Epithelial cell of proximal tubule (primary cell): ENCODE data around the gene CST3. TPM values are rescaled to one million over a fixed set of nuclear protein-coding genes. Genes with fewer than 3 reads are reported as not detected.
"Not testable (repeated sequence)": the region's sequence is repeated elsewhere in the genome, so short reads cannot be mapped to it uniquely, and the experiment has no call there.

ENCODE experiments used
- DNase-seq: peaks from one replicate; pipeline ENCODE4 v3.0.0-alpha.2; 2011; ENCODE audit warnings: low read depth
- H3K4me3 ChIP-seq: 2 replicates; pipeline ENCODE4 v1.5.1; 2011; ENCODE audit warnings: low read depth, mild to moderate bottlenecking, low read length
- total RNA-seq: library from RNA; depleted of rRNA; stranded (reverse); fragments of >200 nt; gene quantifications from 2 replicates; pipeline ENCODE4 v1.2.3, GENCODE V29; 2015
- TF ChIP-seq, protein P1 (sequence below): conservative IDR thresholded peaks from 2 replicates; pipeline ENCODE4 v1.5.1; 2012; ENCODE audit warnings: low read depth, mild to moderate bottlenecking, low read length

The CST3 gene
- total RNA-seq, 1 donor from 2014 or later = 347 TPM

GRCh38 chr20:23669327-23669726 lies 31.6 kb upstream of the CST3 start:
- no peak overlapping the region for H3K4me3 ChIP-seq
- DNase-seq = no peak
- TF ChIP-seq, protein P1, sequence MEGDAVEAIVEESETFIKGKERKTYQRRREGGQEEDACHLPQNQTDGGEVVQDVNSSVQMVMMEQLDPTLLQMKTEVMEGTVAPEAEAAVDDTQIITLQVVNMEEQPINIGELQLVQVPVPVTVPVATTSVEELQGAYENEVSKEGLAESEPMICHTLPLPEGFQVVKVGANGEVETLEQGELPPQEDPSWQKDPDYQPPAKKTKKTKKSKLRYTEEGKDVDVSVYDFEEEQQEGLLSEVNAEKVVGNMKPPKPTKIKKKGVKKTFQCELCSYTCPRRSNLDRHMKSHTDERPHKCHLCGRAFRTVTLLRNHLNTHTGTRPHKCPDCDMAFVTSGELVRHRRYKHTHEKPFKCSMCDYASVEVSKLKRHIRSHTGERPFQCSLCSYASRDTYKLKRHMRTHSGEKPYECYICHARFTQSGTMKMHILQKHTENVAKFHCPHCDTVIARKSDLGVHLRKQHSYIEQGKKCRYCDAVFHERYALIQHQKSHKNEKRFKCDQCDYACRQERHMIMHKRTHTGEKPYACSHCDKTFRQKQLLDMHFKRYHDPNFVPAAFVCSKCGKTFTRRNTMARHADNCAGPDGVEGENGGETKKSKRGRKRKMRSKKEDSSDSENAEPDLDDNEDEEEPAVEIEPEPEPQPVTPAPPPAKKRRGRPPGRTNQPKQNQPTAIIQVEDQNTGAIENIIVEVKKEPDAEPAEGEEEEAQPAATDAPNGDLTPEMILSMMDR = no peak

DNA sequence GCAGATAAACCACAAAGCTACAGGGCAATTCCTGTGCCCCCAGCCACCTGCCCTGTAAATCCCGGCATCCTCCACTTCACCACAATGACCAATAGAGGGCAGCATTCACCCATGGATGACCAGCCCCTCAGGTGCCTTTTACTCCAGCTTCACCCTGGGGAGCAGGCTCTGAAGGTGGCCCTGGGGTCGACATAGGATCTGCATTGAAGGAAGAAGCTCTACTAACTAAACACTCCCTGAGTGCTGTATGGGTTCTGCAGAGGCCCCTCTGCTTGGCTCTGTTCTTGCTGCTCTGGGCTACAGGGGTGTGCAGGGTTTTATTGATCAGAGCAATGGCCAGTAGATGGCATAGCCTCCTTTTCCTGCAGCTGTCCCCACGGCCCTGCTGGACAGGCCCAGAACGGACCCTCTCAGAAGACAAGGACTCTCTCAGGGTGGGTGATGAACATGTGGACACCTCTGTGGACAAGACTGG lies 30.8 kb upstream of the CST3 start:
- TF ChIP-seq, protein P1 = peak; percentile 91
- DNase-seq = no peak
- H3K4me3 ChIP-seq = no peak overlapping the region

DNA sequence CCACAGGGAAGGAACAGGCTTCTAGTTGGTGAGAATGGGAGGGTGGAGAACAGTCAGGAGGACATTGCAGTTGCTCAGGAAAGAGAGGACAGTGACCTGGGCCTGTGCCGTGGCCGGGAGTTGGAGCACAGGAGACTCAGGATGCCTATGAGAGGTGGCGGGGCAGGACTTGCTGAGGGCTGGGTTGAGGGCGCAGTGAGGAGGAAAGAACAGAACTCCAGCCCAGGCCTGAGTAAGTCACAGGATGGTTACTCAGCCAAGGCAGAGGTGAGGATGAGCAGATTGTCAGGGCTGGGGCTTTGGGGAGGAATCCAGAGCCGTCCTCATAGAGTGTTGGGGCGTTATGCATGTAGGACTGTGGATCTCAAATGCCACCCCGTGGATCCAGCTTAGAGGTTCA lies 29.9 kb upstream of the CST3 start:
- no peak for DNase-seq
- H3K4me3 ChIP-seq = no peak overlapping the region
- TF ChIP-seq, protein P1 = no peak

GRCh38 chr20:23666698-23667097 lies 28.9 kb upstream of the CST3 start:
- TF ChIP-seq, protein P1 = no peak
- DNase-seq = no peak
- no peak overlapping the region for H3K4me3 ChIP-seq

- TF ChIP-seq, protein P1 = peak; percentile 49
- H3K4me3 ChIP-seq = no peak overlapping the region
- DNase-seq = no peak
Measured at GRCh38 chr20:23666189-23666588, 28.4 kb upstream of the CST3 start.

GRCh38 chr20:23664954-23665353 lies 27.2 kb upstream of the CST3 start:
- TF ChIP-seq, protein P1 = no peak
- H3K4me3 ChIP-seq = no peak overlapping the region
- no peak for DNase-seq

DNA sequence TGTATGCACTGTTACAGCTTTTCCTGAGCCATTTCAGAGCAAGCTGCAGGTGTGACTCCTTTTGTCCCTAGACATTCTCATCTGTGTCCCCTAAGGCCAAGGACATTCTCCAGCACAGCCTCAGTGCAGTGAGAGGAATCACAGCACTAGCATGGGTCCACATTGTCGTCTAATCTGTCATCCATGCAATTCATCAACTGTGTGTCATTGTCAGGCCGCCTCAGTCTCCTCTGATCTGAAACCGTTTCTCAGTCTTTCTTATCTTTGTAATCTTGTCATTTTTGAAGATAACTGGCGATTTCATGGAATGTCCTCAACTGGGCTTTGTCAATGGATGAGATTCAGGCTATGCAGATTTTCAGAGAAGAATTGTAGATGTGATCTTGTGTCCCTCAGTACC lies 26.3 kb upstream of the CST3 start:
- not testable (repeated sequence) for H3K4me3 ChIP-seq, DNase-seq
